Non-pigmented ciliary epithelial cell (primary cell): ENCODE results near the gene ARL5A.

Source experiments
- DNase-seq: peaks from one replicate; pipeline ENCODE4 v3.0.0-alpha.2; 2010; ENCODE audit warnings: low read depth

Gene ARL5A

GRCh38 chr2:151840216-151841046 lies 12.2 kb upstream of the ARL5A start:
- DNase-seq, result no peak

GRCh38 chr2:151837926-151838325 lies 9.7 kb upstream of the ARL5A start:
- no peak for DNase-seq

GRCh38 chr2:151833984-151834383 lies 5.8 kb upstream of the ARL5A start:
- DNase-seq, result no peak

- no peak for DNase-seq
Observed at GRCh38 chr2:151830961-151831360, 2.7 kb upstream of the ARL5A start.

- no peak for DNase-seq
Observed at GRCh38 chr2:151828890-151829324, 686 bp upstream of the ARL5A start.

- no peak for DNase-seq
Observed at GRCh38 chr2:151827564-151828142, 568 bp downstream of the ARL5A start.

- DNase-seq, result no peak
Observed at GRCh38 chr2:151826737-151827157, 1.5 kb downstream of the ARL5A start.

- DNase-seq, result no peak
Observed at GRCh38 chr2:151824886-151825285, 3.3 kb downstream of the ARL5A start.

- DNase-seq, result no peak
Observed at GRCh38 chr2:151823651-151824050, 4.6 kb downstream of the ARL5A start.

- no peak for DNase-seq
Observed at GRCh38 chr2:151819920-151820319, 8.3 kb downstream of the ARL5A start.

GRCh38 chr2:151817929-151818328 lies 10.3 kb downstream of the ARL5A start:
- no peak for DNase-seq

- DNase-seq, result no peak
Observed at GRCh38 chr2:151816843-151817242, 11.4 kb downstream of the ARL5A start.

GRCh38 chr2:151815821-151816489 lies 12.3 kb downstream of the ARL5A start:
- no peak for DNase-seq

GRCh38 chr2:151810489-151810888 lies 17.7 kb downstream of the ARL5A start:
- no peak for DNase-seq

- DNase-seq, result no peak
Observed at GRCh38 chr2:151809073-151809383, 19.2 kb downstream of the ARL5A start.

GRCh38 chr2:151808258-151809072 lies 19.8 kb downstream of the ARL5A start:
- DNase-seq, result no peak

GRCh38 chr2:151805961-151806360 lies 22.3 kb downstream of the ARL5A start:
- DNase-seq, result no peak

GRCh38 chr2:151805343-151805742 lies 22.9 kb downstream of the ARL5A start:
- no peak for DNase-seq

- DNase-seq, result no peak
Observed at GRCh38 chr2:151803811-151804210, 24.4 kb downstream of the ARL5A start.

GRCh38 chr2:151802315-151802714 lies 25.9 kb downstream of the ARL5A start:
- no peak for DNase-seq

- no peak for DNase-seq
Observed at GRCh38 chr2:151799886-151800292, 28.3 kb downstream of the ARL5A start.

- DNase-seq, result no peak
Observed at GRCh38 chr2:151796774-151797173, 31.4 kb downstream of the ARL5A start.
